AG10803 (cell line): ENCODE results near the gene NFE2L2.
"Not testable (repeated sequence)": the region's sequence is repeated elsewhere in the genome, so short reads cannot be mapped to it uniquely, and the experiment has no call there.

Experiments
- DNase-seq: peaks from one replicate; pipeline ENCODE4 v3.0.0; 2010; ENCODE audit warnings: low read depth
- H3K4me3 ChIP-seq: 2 replicates; pipeline ENCODE4 v1.5.1; 2011; ENCODE audit warnings: mild to moderate bottlenecking, low read length, control low read depth
- CTCF ChIP-seq: conservative IDR thresholded peaks from 2 replicates; pipeline ENCODE4 v1.5.1; 2011; ENCODE audit warnings: mild to moderate bottlenecking, low read length, control low read depth, inconsistent platforms

Gene NFE2L2

GRCh38 chr2:177207101-177207500 lies 57.4 kb downstream of the NFE2L2 start:
- DNase-seq = no peak
- H3K4me3 ChIP-seq = no peak overlapping the region
- no peak for TF ChIP-seq CTCF

- no peak overlapping the region for H3K4me3 ChIP-seq
- no peak for DNase-seq
- TF ChIP-seq CTCF = no peak
These were observed 60.1 kb downstream of the NFE2L2 start for GRCh38 chr2:177204417-177204816.

- TF ChIP-seq CTCF = no peak
- H3K4me3 ChIP-seq = no peak overlapping the region
- DNase-seq = no peak
These were observed 62.6 kb downstream of the NFE2L2 start for GRCh38 chr2:177201919-177202346.

- not testable (repeated sequence) for H3K4me3 ChIP-seq, DNase-seq
These were observed 64.1 kb downstream of the NFE2L2 start for GRCh38 chr2:177200419-177200818.

- no peak overlapping the region for H3K4me3 ChIP-seq
- DNase-seq = no peak
- no peak for TF ChIP-seq CTCF
These were observed 69.3 kb downstream of the NFE2L2 start for GRCh38 chr2:177195194-177195593.

- DNase-seq = no peak
- TF ChIP-seq CTCF = no peak
These were observed 71.3 kb downstream of the NFE2L2 start for GRCh38 chr2:177193240-177193639.

GRCh38 chr2:177192788-177193187 lies 71.7 kb downstream of the NFE2L2 start:
- no peak for TF ChIP-seq CTCF
- DNase-seq = no peak

More at GRCh38 chr2:177193240-177193639, 71.3 kb downstream of the NFE2L2 start:
- H3K4me3 ChIP-seq = no peak overlapping the region

GRCh38 chr2:177190941-177191340 lies 73.6 kb downstream of the NFE2L2 start:
- no peak overlapping the region for H3K4me3 ChIP-seq
- no peak for TF ChIP-seq CTCF
- no peak for DNase-seq

More at GRCh38 chr2:177192788-177193187, 71.7 kb downstream of the NFE2L2 start:
- no peak overlapping the region for H3K4me3 ChIP-seq
